Common myeloid progenitor, CD34-positive (primary cell): Measurements from ENCODE around the gene PTPN2.
A peak's percentile ranks its signal among the peaks of the same experiment; 100 is the strongest.

Experiments
- CTCF ChIA-PET: fragments of 350-600 bp; sonication (Branson Sonifier 250); formaldehyde crosslinking; loops from one replicate; lab custom pipeline; 2021; ENCODE audit warnings: antibody characterized with exemption; lab: Charles Lee
- POLR2A ChIA-PET: fragments of 350-600 bp; sonication (Branson Sonifier 250); formaldehyde crosslinking; loops from one replicate; lab custom pipeline; 2021; ENCODE audit warnings: antibody characterized with exemption; lab: Charles Lee
- DNase-seq, 3 donors: peaks; one replicate each; pipeline versions ENCODE4 v3.0.0 to v3.0.0-alpha.2; 2013
- H3K27ac ChIP-seq, 2 experiments: 1 replicate in 1 of 2; 2 replicates in 1 of 2; pipeline ENCODE4 v1.7.0; 2013; ENCODE audit warnings: inconsistent platforms in 2 of 2, low read length in 2 of 2, mild to moderate bottlenecking in 2 of 2, low read depth in 1 of 2, moderate library complexity in 1 of 2; ENCODE audit not compliant: severe bottlenecking in 2 of 2, insufficient read depth in 1 of 2, poor library complexity in 1 of 2
- H3K27me3 ChIP-seq, 5 experiments: replicated peaks in 2 of 5; 1 replicate in 3 of 5; 2 replicates in 2 of 5; pipeline versions ENCODE4 v1.6.1 to v1.7.0; 2013; ENCODE audit warnings: low read length in 4 of 5, mild to moderate bottlenecking in 2 of 5, moderate library complexity in 2 of 5, inconsistent platforms in 1 of 5; ENCODE audit not compliant: insufficient read depth in 5 of 5, control insufficient read depth in 4 of 5
- H3K36me3 ChIP-seq, 4 experiments: 1 replicate in 2 of 4; 2 replicates in 2 of 4; pipeline versions ENCODE4 v1.6.1 to v1.7.0; 2013; ENCODE audit warnings: low read length in 3 of 4, control low read depth in 1 of 4, mild to moderate bottlenecking in 1 of 4; ENCODE audit not compliant: control insufficient read depth in 4 of 4, insufficient read depth in 4 of 4
- H3K4me1 ChIP-seq, 4 experiments: 1 replicate in 3 of 4; 2 replicates in 1 of 4; pipeline versions ENCODE4 v1.6.1 to v1.7.1; 2013; ENCODE audit warnings: low read length in 3 of 4, mild to moderate bottlenecking in 3 of 4, control low read depth in 1 of 4, inconsistent platforms in 1 of 4, moderate library complexity in 1 of 4; ENCODE audit not compliant: control insufficient read depth in 4 of 4, insufficient read depth in 4 of 4; ENCODE audit errors: control extremely low read depth in 1 of 4
- H3K4me3 ChIP-seq, 7 experiments: 1 replicate in 4 of 7; 2 replicates in 3 of 7; pipeline versions ENCODE4 v1.5.1 to v1.7.0; 2013; ENCODE audit warnings: mild to moderate bottlenecking in 7 of 7, low read length in 6 of 7, moderate library complexity in 6 of 7, inconsistent platforms in 2 of 7, low read depth in 2 of 7, control low read depth in 1 of 7; ENCODE audit not compliant: insufficient read depth in 4 of 7, control insufficient read depth in 1 of 7; ENCODE audit errors: extremely low read depth in 1 of 7
- H3K9me3 ChIP-seq, 5 experiments: 1 replicate in 4 of 5; 2 replicates in 1 of 5; pipeline versions ENCODE4 v1.6.1 to v1.7.1; 2013; ENCODE audit warnings: low read length in 4 of 5, mild to moderate bottlenecking in 2 of 5, inconsistent platforms in 1 of 5, low read depth in 1 of 5, moderate library complexity in 1 of 5; ENCODE audit not compliant: control insufficient read depth in 4 of 5, insufficient read depth in 2 of 5; ENCODE audit errors: control extremely low read depth in 1 of 5
- WGBS: methylation state at CpG from one replicate; pipeline ENCODE4 v1.1.5; 2013; ENCODE audit not compliant: insufficient coverage; 5-methylcytosine and 5-hydroxymethylcytosine counted together

PTPN2 gene

GRCh38 chr18:12839057-12839525 lies 44.9 kb downstream of the PTPN2 start:
- Histone ChIP-seq H3K9me3 (no peaks in the 10 kb centered on the region), H3K27me3 (no peaks in the 10 kb centered on the region), H3K4me1 (peaks cover 22 to 45% (median 32%) of the 10 kb centered on the region in 4 experiments), H3K36me3 (peaks cover 0 to 20% (median 7%) of the 10 kb centered on the region in 4 experiments), H3K4me3 (peak overlapping the region in 4 of 7 experiments; percentile 26 to 58 (median 42)), H3K27ac (peak overlapping the region; percentile 44 to 71)
- peak; percentile 20 to 82 (median 72) for DNase-seq
- CTCF ChIA-PET = no interaction called here
- POLR2A ChIA-PET = no interaction called here
- 60% methylated on average over 2 of the region's 2 CpGs for WGBS

DNA sequence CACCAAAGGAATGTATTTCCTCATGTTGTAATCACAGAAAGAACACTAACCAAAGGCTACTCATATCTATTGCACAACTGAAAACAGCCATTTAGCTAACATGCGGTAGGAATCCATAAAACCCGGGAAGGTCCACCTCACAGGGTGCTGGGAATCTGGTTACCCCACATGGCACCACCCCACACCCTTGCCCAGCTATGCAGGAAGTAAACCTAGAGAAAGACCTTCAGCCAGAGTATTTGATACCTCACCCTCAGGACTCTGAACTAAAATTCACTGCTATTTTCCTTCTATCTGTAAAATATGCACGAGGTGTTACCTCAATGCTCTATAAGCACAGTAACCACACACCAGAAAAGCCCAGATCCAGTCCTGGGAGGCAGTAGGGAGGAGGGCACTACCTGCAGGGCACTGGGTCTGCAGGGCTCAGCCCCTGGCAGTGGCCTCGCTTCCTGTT lies 45.8 kb downstream of the PTPN2 start:
- Histone ChIP-seq H3K27ac (peak overlapping the region in 1 of 2 experiments; percentile 64), H3K4me1 (peaks cover 22 to 39% (median 29%) of the 10 kb centered on the region in 4 experiments), H3K36me3 (peaks cover 6 to 27% (median 11%) of the 10 kb centered on the region in 4 experiments), H3K27me3 (no peaks in the 10 kb centered on the region), H3K9me3 (no peaks in the 10 kb centered on the region), H3K4me3 (peak overlapping the region in 5 of 7 experiments; percentile 6 to 51 (median 28))
- DNase-seq = peak in 2 of 3 donors; percentile 21 to 39
- WGBS = 57% methylated on average over 3 of the region's 4 CpGs
- ChIA-PET POLR2A (no interaction called here), CTCF (no interaction called here)

GRCh38 chr18:12837747-12838146 lies 46.3 kb downstream of the PTPN2 start:
- Histone ChIP-seq H3K9me3 (no peaks in the 10 kb centered on the region), H3K36me3 (peaks cover 6 to 27% (median 13%) of the 10 kb centered on the region in 4 experiments), H3K27me3 (no peaks in the 10 kb centered on the region), H3K27ac (peak overlapping the region in 1 of 2 experiments; percentile 64), H3K4me1 (peaks cover 22 to 38% (median 29%) of the 10 kb centered on the region in 4 experiments), H3K4me3 (peak overlapping the region in 1 of 7 experiments; percentile 51)
- CTCF ChIA-PET = no interaction called here
- POLR2A ChIA-PET = no interaction called here
- no peak for DNase-seq

- 89% methylated on average over 2 of the region's 5 CpGs for WGBS
- peaks cover 22 to 38% (median 29%) of the 10 kb centered on the region in 4 experiments for H3K4me1 ChIP-seq
- no peaks in the 10 kb centered on the region for H3K9me3 ChIP-seq
- H3K27me3 ChIP-seq = no peaks in the 10 kb centered on the region
- CTCF ChIA-PET = interaction anchor here (1.0 kb wide), 1 partner anchor 49 kb away, joined by 3 read pairs; no protein-coding TSS in a partner anchor
- DNase-seq = no peak
- no peak overlapping the region for H3K4me3 ChIP-seq
- peaks cover 6 to 31% (median 16%) of the 10 kb centered on the region in 4 experiments for H3K36me3 ChIP-seq
- POLR2A ChIA-PET = interaction anchor here (1.0 kb wide), 1 partner anchor 84 kb away, joined by 3 read pairs; no protein-coding TSS in a partner anchor
- H3K27ac ChIP-seq = no peak overlapping the region
Observed at GRCh38 chr18:12836551-12836950, 47.5 kb downstream of the PTPN2 start.

- 90% methylated on average over 4 of the region's 4 CpGs for WGBS
- CTCF ChIA-PET = no interaction called here
- no peaks in the 10 kb centered on the region for H3K4me1 ChIP-seq
- H3K36me3 ChIP-seq = peaks cover 8 to 76% (median 34%) of the 10 kb centered on the region in 4 experiments
- DNase-seq = no peak
- H3K9me3 ChIP-seq = peaks cover 0 to 10% (median 3%) of the 10 kb centered on the region in 5 experiments
- POLR2A ChIA-PET = no interaction called here
- no peak overlapping the region for H3K27ac ChIP-seq
- H3K27me3 ChIP-seq = no peaks in the 10 kb centered on the region
- H3K4me3 ChIP-seq = no peak overlapping the region
Observed at GRCh38 chr18:12828116-12829051, 55.7 kb downstream of the PTPN2 start.

DNA sequence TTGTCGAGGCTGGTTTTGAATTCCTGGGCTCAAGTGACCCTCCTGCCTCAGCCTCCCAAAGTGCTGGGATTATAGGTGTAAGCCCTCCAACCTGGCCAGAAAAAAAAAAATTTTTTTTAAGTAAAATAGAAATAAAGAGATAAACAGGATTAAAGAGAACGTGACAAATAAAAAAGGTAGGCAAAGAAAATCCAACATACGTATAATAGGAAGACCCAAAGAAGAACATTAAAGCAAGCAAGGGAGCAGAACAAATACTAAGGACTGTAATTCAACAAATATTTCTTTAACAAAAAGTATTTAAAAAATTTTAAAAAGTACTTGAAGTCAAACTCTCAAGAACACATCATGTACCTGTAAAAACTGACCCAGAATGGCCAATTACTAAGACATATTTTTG lies 56.4 kb downstream of the PTPN2 start:
- no peak overlapping the region for H3K27ac ChIP-seq
- ChIA-PET CTCF (no interaction called here), POLR2A (no interaction called here)
- H3K4me3 ChIP-seq = no peak overlapping the region
- WGBS = 100% methylated on average over 1 of the region's 3 CpGs
- H3K9me3 ChIP-seq = peaks cover 0 to 10% (median 3%) of the 10 kb centered on the region in 5 experiments
- peak in 2 of 3 donors; percentile 21 to 39 for DNase-seq
- no peaks in the 10 kb centered on the region for H3K27me3 ChIP-seq
- H3K4me1 ChIP-seq = no peaks in the 10 kb centered on the region
- peaks cover 8 to 75% (median 32%) of the 10 kb centered on the region in 4 experiments for H3K36me3 ChIP-seq
